K562 (cell line): Measurements from ENCODE around the gene FBN3. TPM values are rescaled to one million over a fixed set of nuclear protein-coding genes. Genes with fewer than 3 reads are reported as not detected.

Experiments
- ATAC-seq: fragments of 200-7000 bp; cut with Tn5 transposase; 3 replicates; pipeline ENCODE4 v1.9.1; 2020; ENCODE audit warnings: moderate library complexity
- BruUV-seq: library from RNA; stranded (reverse); fragments of 400-500 nt; replicated peaks from 2 replicates; lab custom pipeline; 2021; lab: Mats Ljungman, UMichigan
- CTCF ChIA-PET: fragments of 300-600 bp; formaldehyde crosslinking; extraction: SDS; loops from one replicate; lab custom pipeline; 2021; ENCODE audit warnings: low intra/inter-chr PET ratio; lab: Yijun Ruan, JAX
- POLR2A ChIA-PET: fragments of 300-600, 350-650 bp; sonication (Branson Sonifier 250); formaldehyde crosslinking; extraction: SDS; loops from one replicate; lab custom pipeline; 2021; ENCODE audit warnings: antibody characterized with exemption, inconsistent platforms; lab: Yijun Ruan, JAX
- DNase-seq, 4 experiments: peaks; one replicate each; pipeline versions ENCODE4 v3.0.0 to v3.0.0-alpha.2; 2011 to 2018; ENCODE audit warnings: low spot score in 3 of 4, mixed read lengths in 3 of 4; ENCODE audit errors: extremely low read depth in 1 of 4
- FAIRE-seq: peaks from 2 replicates; lab custom pipeline; 2011; peaks lifted over from hg19 to GRCh38; lab: Jason Lieb, UNC
- H2AFZ ChIP-seq: 2 replicates; pipeline ENCODE4 v1.6.0; 2011; ENCODE audit warnings: low read depth, low read length, control low read depth, inconsistent platforms
- H3K27ac ChIP-seq: fragments of 200-600 bp; 3 replicates; pipeline ENCODE4 v1.8.0; 2011; ENCODE audit warnings: low read depth, mild to moderate bottlenecking, control low read depth, inconsistent platforms, low read length, moderate library complexity, mixed read lengths; ENCODE audit errors: extremely low read depth
- H3K27me3 ChIP-seq, 2 experiments: fragments of 300-600 bp in 1 of 2; 2 replicates in 1 of 2; 3 replicates in 1 of 2; pipeline versions ENCODE4 v1.6.0 to v1.8.0; 2011; ENCODE audit warnings: inconsistent platforms in 2 of 2, low read length in 2 of 2, mild to moderate bottlenecking in 1 of 2, mixed read lengths in 1 of 2, moderate library complexity in 1 of 2; ENCODE audit not compliant: control insufficient read depth in 2 of 2, insufficient read depth in 2 of 2
- H3K36me3 ChIP-seq: fragments of 300-600 bp; 3 replicates; pipeline ENCODE4 v1.8.0; 2011; ENCODE audit warnings: mild to moderate bottlenecking, low read length, inconsistent platforms; ENCODE audit not compliant: control insufficient read depth, insufficient read depth
- H3K4me1 ChIP-seq, 2 experiments: fragments of 200-600 bp in 1 of 2; replicated peaks in 1 of 2; 2 replicates in 1 of 2; 3 replicates in 1 of 2; pipeline versions ENCODE4 v1.5.1 to v1.8.0; 2011; ENCODE audit warnings: inconsistent platforms in 2 of 2, low read length in 2 of 2, mild to moderate bottlenecking in 1 of 2, mixed read lengths in 1 of 2, moderate library complexity in 1 of 2; ENCODE audit not compliant: control insufficient read depth in 2 of 2, insufficient read depth in 2 of 2
- H3K4me2 ChIP-seq: 2 replicates; pipeline ENCODE4 v1.6.1; 2011; ENCODE audit warnings: low read length, control low read depth, inconsistent platforms, mixed read lengths; ENCODE audit not compliant: insufficient read depth
- H3K4me3 ChIP-seq: fragments of 200-600 bp; sonication (generic), shearing (Covaris generic); 2 replicates; pipeline ENCODE4 v1.5.1; 2016; ENCODE audit warnings: control low read depth, inconsistent platforms
- H3K79me2 ChIP-seq: fragments of 200-600 bp; 3 replicates; pipeline ENCODE4 v1.8.0; 2011; ENCODE audit warnings: low read length, inconsistent platforms; ENCODE audit not compliant: control insufficient read depth, insufficient read depth
- H3K9ac ChIP-seq, 2 experiments: 2 replicates each; pipeline versions ENCODE4 v1.6.0 to v1.6.1; 2011; ENCODE audit warnings: low read depth in 2 of 2, low read length in 2 of 2, control low read depth in 1 of 2, inconsistent platforms in 1 of 2, mild to moderate bottlenecking in 1 of 2, mixed read lengths in 1 of 2; ENCODE audit not compliant: insufficient read depth in 1 of 2
- H3K9me1 ChIP-seq: one replicate; pipeline ENCODE4 v1.6.0; 2011; ENCODE audit warnings: inconsistent platforms, mild to moderate bottlenecking, low read length, moderate library complexity; ENCODE audit not compliant: control insufficient read depth, insufficient read depth
- H3K9me3 ChIP-seq: replicated peaks from 2 replicates; pipeline ENCODE4 v1.5.1; 2011; ENCODE audit warnings: low read depth, low read length, inconsistent platforms; ENCODE audit not compliant: control insufficient read depth, insufficient read depth
- H4K20me1 ChIP-seq: replicated peaks from 2 replicates; pipeline ENCODE4 v1.6.1; 2011; ENCODE audit warnings: low read length, inconsistent platforms, mixed read lengths; ENCODE audit not compliant: control insufficient read depth, insufficient read depth
- CBX5 ChIP-seq: IDR thresholded peaks from 2 replicates; pipeline ENCODE4 v1.6.1; 2014; ENCODE audit warnings: low read depth, borderline replicate concordance
- DIDO1 ChIP-seq: fragments of 450-650 bp; IDR thresholded peaks from 2 replicates; pipeline ENCODE4 v1.6.1; 2016; ENCODE audit warnings: low read depth, missing biosample characterization, missing genetic modification characterization
- EHMT2 ChIP-seq: fragments of 450-650 bp; IDR thresholded peaks from 2 replicates; pipeline ENCODE4 v1.6.1; 2018; ENCODE audit warnings: antibody characterized with exemption
- FOS ChIP-seq: IDR thresholded peaks from 3 replicates; pipeline ENCODE4 v1.6.1; 2011; ENCODE audit not compliant: insufficient read length; ENCODE audit errors: extremely low read depth
- GATA2 ChIP-seq: sonication (generic); formaldehyde crosslinking; IDR thresholded peaks from 2 replicates; pipeline ENCODE4 v1.4.0; 2020; ENCODE audit warnings: mild to moderate bottlenecking, missing genetic modification reagents
- HMBOX1 ChIP-seq: sonication (generic); IDR thresholded peaks from 2 replicates; pipeline ENCODE4 v1.6.1; 2016
- MLLT1 ChIP-seq, 2 experiments: fragments of 450-650 bp; IDR thresholded peaks; 2 replicates each; pipeline ENCODE4 v1.6.1; 2016
- MTA2 ChIP-seq: fragments of 450-650 bp; IDR thresholded peaks from 2 replicates; pipeline ENCODE4 v1.6.1; 2016; ENCODE audit warnings: low read depth
- SRSF7 ChIP-seq: fragments of 200-400 bp; formaldehyde crosslinking; optimal IDR thresholded peaks from 2 replicates; pipeline ENCODE3; 2017; ENCODE audit warnings: mild to moderate bottlenecking, low read depth, low read length
- TAF9B ChIP-seq: fragments of 450-650 bp; IDR thresholded peaks from 2 replicates; pipeline ENCODE4 v1.6.1; 2018; ENCODE audit warnings: mild to moderate bottlenecking; ENCODE audit not compliant: partially characterized antibody
- ZBTB17 ChIP-seq: fragments of 450-650 bp; formaldehyde crosslinking; IDR thresholded peaks from 2 replicates; pipeline ENCODE4 v1.4.0; 2020; ENCODE audit warnings: mild to moderate bottlenecking
- ZBTB2 ChIP-seq: fragments of 450-650 bp; IDR thresholded peaks from 2 replicates; pipeline ENCODE4 v1.6.1; 2016; ENCODE audit warnings: antibody characterized with exemption
- ZNF143 ChIP-seq: sonication (generic); formaldehyde crosslinking; IDR thresholded peaks from 2 replicates; pipeline ENCODE4 v1.9.0; 2022; ENCODE audit warnings: mild to moderate bottlenecking, missing genetic modification reagents
- ZNF41 ChIP-seq: fragments of 250-450 bp; sonication (Bioruptor Pico); conservative IDR thresholded peaks from 2 replicates; pipeline ENCODE4 v1.4.0; 2020; ENCODE audit warnings: mild to moderate bottlenecking
- ZNF584 ChIP-seq: fragments of 200-800 bp; sonication (Bioruptor generic); IDR thresholded peaks from 2 replicates; pipeline ENCODE4 v1.6.1; 2016; ENCODE audit warnings: low read depth, mild to moderate bottlenecking, missing genetic modification characterization, missing compliant biosample characterization
- ZNF695 ChIP-seq: fragments of 450-650 bp; formaldehyde crosslinking; IDR thresholded peaks from 2 replicates; pipeline ENCODE4 v1.4.0; 2020; ENCODE audit warnings: mild to moderate bottlenecking, moderate library complexity
- ZNF76 ChIP-seq: fragments of 250-450 bp; sonication (Bioruptor Pico); IDR thresholded peaks from 2 replicates; pipeline ENCODE4 v1.4.0; 2020; ENCODE audit warnings: mild to moderate bottlenecking, moderate library complexity, borderline replicate concordance
- WGBS: fragments of 100-300 bp; shearing (Covaris generic); methylation state at CpG from one replicate; pipeline ENCODE4 v1.1.6; 2016; ENCODE audit warnings: low coverage, mixed read lengths; ENCODE audit not compliant: insufficient coverage; ENCODE audit errors: missing lambda C conversion rate; 5-methylcytosine and 5-hydroxymethylcytosine counted together
- in situ Hi-C: fragments of 300-500 bp; cut with MboI; formaldehyde crosslinking; loops from 4 replicates; pipeline ENCODE4 v1.15.0; 2018; ENCODE audit warnings: inconsistent platforms, mixed read lengths
- intact Hi-C: fragments of 100-400 bp; cut with micrococcal nuclease; formaldehyde crosslinking; loops from 2 replicates; pipeline ENCODE4 v1.14.2; 2022
- polyA plus RNA-seq, 8 experiments: library from polyadenylated mRNA; depleted of rRNA in 4 of 8; stranded (reverse) in 5 of 8; unstranded in 3 of 8; fragments of >200 nt; fragmentation: Nextera tagmentation in 2 of 8; fragmentation: Illumina TruSeq in 1 of 8; extraction: Ambion mirVana in 2 of 8; extraction: Trizol in 1 of 8; gene quantifications; 2 replicates each; pipeline versions ENCODE4 v1.2.1 to v1.2.3, GENCODE V29; 2011 to 2014; ENCODE audit warnings: inconsistent platforms in 1 of 8, missing spikeins in 1 of 8
- total RNA-seq, 7 experiments: library from RNA; depleted of rRNA in 6 of 7; stranded (reverse); fragments of >200 nt in 6 of 7; fragmentation: Illumina TruSeq in 2 of 7; extraction: Trizol in 2 of 7; gene quantifications; 2 replicates each; pipeline versions ENCODE4 v1.2.1 to v1.2.3, GENCODE V29; 2011 to 2021; ENCODE audit warnings: low replicate concordance in 1 of 7

The FBN3 gene
- total and polyA plus RNA-seq, 9 of the 15 experiments (the other 6 are each of a cell fraction or from before 2014, with no cell fraction given) = under 0.01 to 0.29 (median 0.01) TPM; not detected in 4

- no peak for FAIRE-seq
- H4K20me1 ChIP-seq = no peaks in the 10 kb centered on the region
- peaks cover under 1% of the 10 kb centered on the region; the same call in 1 of the 2 replicates for H3K9me3 ChIP-seq
- no peak overlapping the region for H2AFZ ChIP-seq
- ChIA-PET POLR2A (no interaction called here), CTCF (no interaction called here)
- intact Hi-C loops = no loop called here
- H3K4me1 ChIP-seq = peaks cover 17 to 36% of the 10 kb centered on the region in 2 experiments
- no peak overlapping the region for H3K4me3 ChIP-seq
- no peak for ATAC-seq
- H3K9ac ChIP-seq = no peak overlapping the region
- in situ Hi-C loops = no loop called here
- 84% methylated on average over 3 of the region's 3 CpGs for WGBS
- no peak overlapping the region for H3K27ac ChIP-seq
- H3K79me2 ChIP-seq = no peaks in the 10 kb centered on the region
- H3K9me1 ChIP-seq = no peaks in the 10 kb centered on the region
- H3K27me3 ChIP-seq = no peaks in the 10 kb centered on the region
- H3K4me2 ChIP-seq = no peak overlapping the region
- no peak for DNase-seq
- no peaks in the 10 kb centered on the region for H3K36me3 ChIP-seq
- BruUV-seq = no TSS peak
- no peak for TF ChIP-seq ZNF41
- no peak for TF ChIP-seq ZBTB2
- TF ChIP-seq SRSF7 = no peak
- no peak for TF ChIP-seq DIDO1
- no peak for TF ChIP-seq ZBTB17 (CRISPR knock-in tag)
- no peak for TF ChIP-seq ZNF76 (CRISPR knock-in tag)
- TF ChIP-seq TAF9B = no peak
- no peak for TF ChIP-seq MLLT1 (IDR thresholded peaks at IDR 0.05)
- TF ChIP-seq ZNF584 (CRISPR knock-in tag) = no peak
- no peak for TF ChIP-seq CBX5
- no peak for TF ChIP-seq ZNF695 (CRISPR knock-in tag)
- no peak for TF ChIP-seq EHMT2
- TF ChIP-seq FOS = no peak
- TF ChIP-seq GATA2 (CRISPR knock-in tag) = no peak
- TF ChIP-seq HMBOX1 = no peak
- TF ChIP-seq ZNF143 (CRISPR knock-in tag) = no peak
- no peak for TF ChIP-seq MTA2
Observed at GRCh38 chr19:8039231-8039630, 110.2 kb downstream of the FBN3 start.
